ENCODE results near the gene CEP170B. TPM values are rescaled to one million over a fixed set of nuclear protein-coding genes. Genes with fewer than 3 reads are reported as not detected.
"Not testable (repeated sequence)": the region's sequence is repeated elsewhere in the genome, so short reads cannot be mapped to it uniquely, and the experiment has no call there.

CEP170B gene
- total RNA-seq, 1 donor from 2014 or later = 10.5 TPM

DNA sequence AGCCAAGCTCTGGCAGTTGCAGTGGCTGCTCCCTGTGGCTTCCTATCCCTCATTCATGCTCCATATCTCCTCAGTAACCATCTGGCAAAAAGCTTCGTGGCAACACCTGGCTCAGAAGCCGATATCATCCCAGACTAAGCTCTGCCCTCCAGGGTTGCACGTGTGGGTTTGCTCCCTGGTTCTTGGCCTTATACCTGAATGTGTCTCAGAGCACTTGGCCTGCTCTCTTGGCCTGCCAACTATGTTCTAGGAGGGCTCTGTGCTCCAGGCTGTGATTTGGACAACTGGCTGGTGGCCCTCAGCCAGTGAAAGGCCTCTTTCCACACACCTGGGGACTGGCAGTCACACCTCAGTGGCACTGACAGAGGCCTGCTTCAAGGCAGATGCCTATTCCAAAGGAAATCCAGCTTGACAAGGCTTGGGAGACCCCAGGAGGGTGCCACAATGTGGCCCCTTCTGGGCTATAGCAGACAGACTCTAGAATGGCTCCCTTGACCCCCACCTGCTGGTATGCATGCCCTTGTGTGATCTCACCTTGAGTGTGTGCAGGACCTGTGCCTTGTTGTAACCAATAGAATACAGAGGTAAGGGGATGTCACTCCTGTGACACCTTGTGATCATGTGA is 70.1 kb downstream of the CEP170B start:
- intact Hi-C loops (cut with DNase I) = no loop called here
- DNase-seq (ENCODE audit: missing footprints) = no peak
- no peak for ATAC-seq

DNA sequence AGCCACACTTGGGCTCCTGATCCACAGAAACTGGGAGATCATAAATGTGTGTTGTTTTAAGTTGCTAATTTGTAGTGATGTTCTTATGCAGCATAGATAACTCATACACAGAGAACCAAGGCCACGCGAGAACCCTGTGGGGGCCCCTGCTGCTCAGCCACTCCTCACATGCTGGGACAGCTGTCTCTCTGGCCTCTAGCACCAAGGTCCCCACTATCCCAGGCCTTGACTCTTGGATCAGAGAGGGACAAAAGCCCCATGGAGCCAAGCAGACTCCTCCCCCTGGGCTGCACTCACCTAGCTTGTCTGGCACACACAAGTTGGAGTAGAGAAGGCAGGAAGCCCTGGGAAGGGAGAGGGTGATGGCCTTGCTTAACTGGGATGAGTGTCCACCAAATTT is 70.9 kb downstream of the CEP170B start:
- no peak for ATAC-seq
- intact Hi-C loops (cut with DNase I) = no loop called here
- no peak for DNase-seq (ENCODE audit: missing footprints)

DNA sequence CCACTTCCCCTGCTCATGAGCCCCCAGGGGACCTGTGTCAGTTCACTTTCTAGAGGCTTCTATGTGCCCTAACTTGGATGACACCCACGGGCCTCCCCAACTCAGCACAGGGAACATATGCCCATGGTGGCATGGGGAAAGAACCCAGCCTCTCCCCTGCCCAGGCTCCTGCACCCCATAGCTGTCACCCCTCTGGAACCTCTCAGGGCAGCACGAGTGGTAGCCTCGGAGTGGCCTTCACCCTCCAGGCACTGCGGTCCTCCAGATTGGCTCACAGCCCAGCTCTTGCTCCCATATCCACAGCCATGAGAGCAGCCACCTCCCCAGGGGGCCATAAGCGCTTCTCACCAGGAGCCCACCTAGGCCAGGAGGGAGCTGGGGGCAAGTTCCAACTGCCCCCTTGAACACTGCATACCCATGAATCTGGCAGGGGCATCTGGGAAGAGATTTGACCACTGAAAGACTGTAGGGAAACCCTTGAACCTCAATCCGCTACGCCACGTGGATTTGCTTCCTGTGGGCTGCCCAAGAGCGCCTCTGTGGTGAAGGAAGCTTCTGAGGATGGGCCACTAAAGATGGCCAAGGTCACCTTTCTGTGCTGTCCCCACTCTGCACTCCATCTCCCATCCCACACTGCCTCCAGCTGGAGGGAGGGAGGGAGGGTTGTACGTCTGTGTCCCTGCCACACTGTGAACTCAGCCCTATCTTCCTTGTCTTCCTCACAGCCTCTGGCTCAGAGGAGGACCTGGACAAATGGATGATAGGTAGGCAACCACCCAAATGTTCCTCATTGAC is 71.5 kb downstream of the CEP170B start:
- no peak for DNase-seq (ENCODE audit: missing footprints)

DNA sequence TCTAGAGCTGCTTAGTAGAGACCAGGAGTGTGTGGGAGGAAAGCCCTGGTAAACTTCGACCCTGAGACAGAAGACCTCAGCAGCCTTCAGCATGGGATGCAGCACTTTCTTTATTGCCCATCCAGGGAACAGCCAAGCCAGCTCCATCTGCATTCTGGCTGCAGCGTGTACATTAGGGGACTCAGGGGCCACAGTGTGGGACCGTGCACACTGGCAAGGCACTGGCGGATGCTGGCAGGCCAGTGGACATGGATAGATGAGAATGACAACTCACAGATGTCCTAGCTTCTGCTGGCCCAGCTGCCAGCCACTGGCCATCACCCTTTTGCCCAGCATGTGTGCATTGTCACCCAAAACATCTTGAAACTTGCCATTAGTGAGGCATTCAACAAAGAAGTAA is 72.1 kb downstream of the CEP170B start:
- intact Hi-C loops (cut with DNase I) = no loop called here
- no peak for DNase-seq (ENCODE audit: missing footprints)
- ATAC-seq = no peak

More for the DNA sequence above, 71.5 kb downstream of the CEP170B start:
- ATAC-seq = no peak
- intact Hi-C loops (cut with DNase I) = no loop called here

DNA sequence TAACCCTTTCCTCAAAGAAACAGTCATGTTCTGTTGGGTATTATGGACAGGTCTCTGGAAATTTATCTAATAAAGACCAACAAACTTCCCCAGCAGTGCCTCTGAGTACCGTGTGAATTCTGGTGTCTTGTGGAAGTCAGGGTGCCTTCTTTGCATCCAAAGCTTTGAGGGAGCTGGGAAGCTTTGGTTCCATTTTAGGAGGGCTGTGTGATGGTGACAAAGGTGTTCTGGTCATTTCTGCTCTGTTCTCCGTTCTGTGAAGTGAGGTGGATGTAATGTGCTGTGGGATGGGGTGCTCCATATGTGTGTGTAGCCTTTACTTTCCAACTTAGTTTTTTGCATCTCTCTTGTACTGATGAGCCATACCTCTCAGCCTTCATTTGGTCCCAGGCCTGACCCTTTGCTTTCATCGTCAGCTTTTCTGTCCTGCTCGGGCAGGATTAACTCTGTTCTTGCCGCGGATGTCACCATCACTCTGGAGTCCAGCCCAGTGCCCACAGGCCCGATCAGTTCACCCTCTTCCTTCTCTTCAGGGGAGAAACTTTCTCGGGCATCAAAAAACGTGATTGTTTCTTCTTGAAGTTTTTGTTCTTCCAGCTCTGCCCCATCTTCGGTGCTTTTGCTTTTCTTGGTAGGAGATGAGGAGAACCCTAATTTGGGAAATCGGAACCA is 72.8 kb downstream of the CEP170B start:
- DNase-seq (ENCODE audit: missing footprints) = no peak
- intact Hi-C loops (cut with DNase I) = no loop called here
- ATAC-seq = no peak

DNA sequence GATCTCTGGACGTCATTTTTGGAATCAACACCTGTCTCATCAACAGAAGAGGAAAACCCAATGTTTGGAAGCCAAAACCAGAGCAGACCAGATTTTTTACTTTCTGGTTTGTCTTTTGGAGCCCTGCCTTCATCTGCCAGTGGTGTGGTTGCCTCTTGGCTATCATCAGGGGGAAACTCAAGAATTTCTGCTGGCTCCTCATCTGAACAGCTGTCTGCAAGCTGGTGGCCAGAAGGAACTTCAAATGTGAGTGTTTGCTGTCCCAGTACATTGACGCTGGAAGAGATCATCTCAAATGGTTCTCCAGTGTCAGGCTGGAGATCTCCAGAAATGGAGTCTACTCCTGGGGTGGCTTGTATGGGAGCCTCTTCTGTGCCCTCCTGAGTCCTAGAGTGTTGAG is 73.4 kb downstream of the CEP170B start:
- ATAC-seq = no peak
- intact Hi-C loops (cut with DNase I) = no loop called here
- no peak for DNase-seq (ENCODE audit: missing footprints)

DNA sequence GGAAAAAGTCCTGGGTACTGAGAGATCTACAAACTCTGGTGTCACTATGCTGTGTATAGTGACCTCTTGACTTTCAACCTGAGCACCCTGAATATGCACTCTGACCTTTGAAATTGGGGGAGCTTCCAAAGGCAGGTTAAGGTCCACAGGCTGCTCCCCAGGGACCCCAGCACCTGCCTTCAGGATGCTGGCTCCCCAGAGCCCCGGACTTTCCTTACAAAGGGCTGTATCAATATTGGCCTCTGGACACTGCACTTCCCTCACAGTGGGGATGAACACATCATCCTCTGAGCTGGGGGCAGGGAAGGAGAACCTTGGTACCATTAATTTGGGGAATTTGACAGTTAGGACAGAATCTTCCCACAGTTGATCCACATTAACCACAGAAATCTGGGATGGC is 73.9 kb downstream of the CEP170B start:
- no peak for DNase-seq (ENCODE audit: missing footprints)
- no peak for ATAC-seq
- intact Hi-C loops (cut with DNase I) = no loop called here

DNA sequence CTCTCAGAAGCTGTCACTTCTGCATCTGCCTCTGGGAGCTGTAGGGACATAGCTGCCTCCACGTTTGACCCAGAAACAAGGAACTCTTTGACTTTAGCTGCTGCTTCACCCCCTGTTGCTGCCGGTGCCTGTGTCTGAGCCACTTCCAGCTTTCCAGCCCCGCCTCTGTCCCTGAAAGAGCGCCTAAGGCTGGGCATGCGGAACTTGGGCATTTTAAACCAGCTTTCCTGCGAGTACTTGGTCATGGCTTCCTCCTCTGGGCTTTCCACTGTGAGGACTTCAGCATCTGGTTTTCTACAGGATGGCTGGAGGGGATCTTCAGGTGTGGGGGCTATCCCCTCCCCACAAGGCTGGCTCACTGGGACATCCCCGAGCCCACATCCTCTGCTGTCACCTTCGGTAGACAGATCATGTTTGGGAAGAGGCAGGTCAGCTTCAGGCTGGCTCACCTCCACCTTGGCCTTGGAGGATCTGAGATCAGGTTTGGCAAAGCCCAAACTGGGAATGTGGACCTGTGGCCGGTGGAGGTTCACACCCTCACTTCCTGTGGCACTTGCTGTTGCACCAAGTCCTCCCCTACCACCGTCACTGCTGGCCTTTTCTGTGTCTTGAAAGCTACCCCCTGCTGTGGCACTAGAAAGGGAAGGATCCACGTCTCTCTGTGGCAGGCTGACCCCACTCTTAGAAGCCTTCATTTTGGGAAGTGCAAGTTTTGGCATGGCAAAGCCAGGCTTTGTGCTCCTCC is 74.8 kb downstream of the CEP170B start:
- DNase-seq (ENCODE audit: missing footprints) (no peak), ATAC-seq (no peak)
- intact Hi-C loops (cut with DNase I) = no loop called here

DNA sequence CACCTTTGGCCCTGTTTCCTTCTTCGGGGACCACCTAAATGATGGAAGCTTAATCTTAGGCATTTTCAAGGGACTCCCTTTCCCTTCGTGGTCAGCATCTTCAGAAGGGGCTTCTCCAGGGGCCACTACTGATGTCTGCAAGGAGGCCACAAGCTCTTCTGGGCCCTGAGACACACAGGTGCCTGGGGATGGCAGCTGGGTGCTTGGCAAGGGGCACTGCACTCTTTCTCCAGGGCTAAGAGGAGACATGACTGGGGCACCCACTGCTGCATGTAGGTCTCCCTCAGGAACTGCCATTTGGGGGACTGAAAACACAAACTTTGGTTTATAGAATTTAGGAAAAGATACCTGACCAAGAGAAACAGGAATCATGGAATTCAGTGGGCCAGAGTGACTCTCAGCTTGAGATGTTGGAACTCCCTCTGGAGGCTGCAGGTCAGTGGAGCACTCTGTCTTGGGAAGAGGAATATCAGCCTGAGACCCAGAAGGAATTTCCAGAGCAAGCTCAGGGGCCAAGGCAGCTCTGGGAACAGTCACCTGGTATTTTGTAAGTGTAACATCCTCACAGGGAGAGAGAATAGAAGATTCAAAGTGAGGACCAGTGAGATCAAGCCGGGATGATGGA is 75.6 kb downstream of the CEP170B start:
- ATAC-seq (no peak), DNase-seq (ENCODE audit: missing footprints) (no peak)
- intact Hi-C loops (cut with DNase I) = no loop called here

DNA sequence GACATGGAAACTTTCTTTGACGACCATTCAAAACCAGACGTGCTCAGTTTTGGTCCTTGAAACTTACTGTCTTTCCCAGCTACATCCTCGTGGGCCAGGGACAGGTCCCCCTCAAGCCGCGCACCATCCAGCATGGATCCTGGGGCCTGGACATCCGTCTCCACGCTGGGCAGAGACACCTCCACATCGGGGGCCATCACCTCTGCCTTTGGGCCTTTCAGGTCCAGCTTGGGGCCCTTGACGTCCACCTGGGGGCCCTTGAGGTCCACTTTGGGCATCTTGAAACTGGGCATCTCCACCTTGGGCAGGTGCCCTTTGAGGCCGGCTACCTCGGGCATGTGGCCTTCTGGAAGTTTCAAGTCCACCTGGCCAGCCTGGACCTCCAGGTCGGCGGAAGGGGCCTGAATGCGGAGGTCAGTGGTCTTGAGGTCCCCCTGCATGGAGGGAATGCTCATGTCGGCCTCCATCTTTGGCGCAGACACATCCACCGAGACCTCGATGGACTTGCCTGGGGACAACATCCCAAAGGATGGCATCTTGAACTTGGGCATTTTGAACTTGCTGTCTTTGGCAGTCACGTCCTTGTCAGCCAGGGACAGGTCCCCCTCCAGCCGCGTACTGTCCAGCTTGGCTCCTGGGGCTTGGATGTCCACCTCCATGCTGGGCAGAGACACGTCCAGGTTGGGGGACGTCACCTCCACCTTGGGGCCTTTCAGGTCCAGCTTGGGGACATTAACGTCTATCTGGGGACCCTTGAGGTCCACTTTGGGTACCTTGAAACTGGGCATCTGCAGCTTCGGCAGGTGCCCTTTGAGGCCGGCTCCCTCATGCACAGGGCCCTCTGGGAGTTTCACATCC is 76.7 kb downstream of the CEP170B start:
- intact Hi-C loops (cut with DNase I) = no loop called here
- no peak for DNase-seq (ENCODE audit: missing footprints)
- no peak for ATAC-seq

DNA sequence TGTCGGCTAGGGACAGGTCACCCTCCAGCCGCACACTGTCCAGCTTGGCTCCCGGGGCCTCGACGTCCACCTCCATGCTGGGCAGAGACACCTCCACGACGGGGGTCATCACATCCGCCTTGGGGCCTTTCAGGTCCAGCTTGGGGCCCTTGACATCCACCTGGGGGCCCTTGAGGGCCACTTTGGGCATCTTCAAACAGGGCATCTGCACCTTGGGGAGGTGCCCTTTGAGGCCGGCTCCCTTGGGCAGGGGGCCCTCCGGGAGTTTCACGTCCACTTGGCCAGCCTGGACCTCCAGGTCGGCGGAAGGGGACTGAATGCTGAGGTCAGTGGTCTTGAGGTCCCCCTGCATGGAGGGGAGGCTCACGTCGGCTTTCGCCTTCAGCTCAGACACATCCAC is 77.5 kb downstream of the CEP170B start:
- ATAC-seq (no peak), DNase-seq (ENCODE audit: missing footprints) (no peak)
- intact Hi-C loops (cut with DNase I) = no loop called here

DNA sequence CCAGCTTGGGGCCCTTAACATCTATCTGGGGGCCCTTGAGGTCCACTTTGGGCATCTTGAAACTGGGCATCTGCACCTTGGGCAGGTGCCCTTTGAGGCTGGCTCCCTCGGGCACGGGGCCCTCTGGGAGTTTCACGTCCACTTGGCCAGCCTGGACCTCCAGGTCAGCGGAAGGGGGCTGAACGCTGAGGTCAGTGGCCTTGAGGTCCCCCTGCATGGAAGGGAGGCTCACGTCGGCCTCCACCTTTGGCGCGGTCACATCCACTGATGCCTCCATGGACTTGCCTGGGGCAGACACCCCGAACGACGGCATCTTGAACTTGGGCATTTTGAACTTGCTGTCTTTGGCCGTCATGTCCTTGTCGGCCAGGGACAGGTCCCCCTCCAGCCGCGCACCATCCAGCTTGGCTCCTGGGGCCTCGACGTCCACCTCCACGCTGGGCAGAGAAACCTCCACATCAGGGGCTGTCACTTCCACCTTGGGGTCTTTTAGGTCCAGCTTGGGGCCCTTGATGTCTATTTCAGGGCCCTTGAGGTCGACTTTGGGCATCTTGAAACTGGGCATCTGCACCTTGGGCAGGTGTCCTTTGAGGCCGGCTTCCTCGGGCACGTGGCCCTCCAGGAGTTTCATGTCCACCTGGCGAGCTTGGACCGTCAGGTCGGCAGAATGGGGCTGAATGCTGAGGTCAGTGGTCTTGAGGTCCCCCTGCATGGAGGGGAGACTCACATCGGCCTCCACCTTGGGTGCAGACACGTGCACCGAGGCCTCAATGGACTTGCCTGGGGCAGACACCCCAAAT is 78.3 kb downstream of the CEP170B start:
- intact Hi-C loops (cut with DNase I); ATAC-seq; DNase-seq (ENCODE audit: missing footprints): not testable (repeated sequence)

DNA sequence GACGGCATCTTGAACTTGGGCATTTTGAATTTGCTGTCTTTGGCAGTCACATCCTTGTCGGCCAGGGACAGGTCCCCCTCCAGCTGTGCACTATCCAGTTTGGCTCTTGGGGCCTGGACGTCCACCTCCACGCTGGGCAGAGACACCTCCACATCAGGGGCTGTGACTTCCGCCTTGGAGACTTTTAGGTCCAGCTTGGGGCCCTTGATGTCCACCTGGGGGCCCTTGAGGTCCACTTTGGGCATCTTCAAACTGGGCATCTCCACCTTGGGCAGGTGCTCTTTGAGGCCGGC is 78.9 kb downstream of the CEP170B start:
- DNase-seq (ENCODE audit: missing footprints); ATAC-seq; intact Hi-C loops (cut with DNase I): not testable (repeated sequence)

DNA sequence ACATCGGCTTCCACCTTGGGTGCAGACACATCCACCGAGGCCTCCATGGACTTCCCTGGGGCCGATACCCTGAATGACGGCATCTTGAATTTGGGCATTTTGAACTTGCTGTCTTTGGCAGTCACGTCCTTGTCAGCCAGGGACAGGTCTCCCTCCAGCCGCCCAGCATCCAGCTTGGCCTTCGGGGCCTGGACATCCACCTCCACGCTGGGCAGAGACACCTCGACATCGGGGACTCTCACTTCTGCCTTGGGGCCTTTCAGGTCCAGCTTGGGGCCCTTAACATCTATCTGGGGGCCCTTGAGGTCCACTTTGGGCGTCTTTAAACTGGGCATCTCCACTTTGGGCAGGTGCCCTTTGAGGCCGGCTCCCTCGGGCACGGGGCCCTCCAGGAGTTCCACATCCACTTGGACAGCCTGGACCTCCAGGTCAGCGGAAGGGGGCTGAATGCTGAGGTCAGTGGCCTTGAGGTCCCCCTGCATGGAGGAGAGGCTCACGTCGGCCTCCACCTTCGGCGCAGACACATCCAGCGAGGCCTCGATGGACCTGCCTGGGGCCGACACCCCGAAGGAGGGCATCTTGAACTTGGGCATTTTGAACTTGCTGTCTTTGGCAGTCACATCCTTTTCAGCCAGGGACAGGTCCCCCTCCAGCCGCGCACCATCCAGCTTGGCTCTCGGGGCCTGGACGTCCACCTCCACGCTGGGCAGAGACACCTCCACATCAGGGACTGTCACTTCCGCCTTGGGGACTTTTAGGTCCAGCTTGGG is 79.6 kb downstream of the CEP170B start:
- intact Hi-C loops (cut with DNase I); ATAC-seq; DNase-seq (ENCODE audit: missing footprints): not testable (repeated sequence)

DNA sequence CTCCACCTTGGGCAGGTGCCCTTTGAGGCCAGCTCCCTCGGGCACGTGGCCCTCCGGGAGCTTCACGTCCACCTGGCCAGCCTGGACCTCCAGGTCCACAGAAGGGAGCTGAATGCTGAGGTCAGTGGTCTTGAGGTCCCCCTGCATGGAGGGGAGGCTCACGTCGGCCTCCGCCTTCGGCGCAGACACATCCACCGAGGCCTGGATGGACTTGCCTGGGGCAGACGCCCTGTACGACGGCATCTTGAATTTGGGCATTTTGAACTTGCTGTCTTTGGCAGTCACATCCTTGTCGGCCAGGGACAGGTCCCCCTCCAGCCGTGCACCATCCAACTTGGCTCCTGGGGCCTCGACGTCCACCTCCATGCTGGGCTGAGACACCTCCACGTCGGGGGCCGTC is 80.2 kb downstream of the CEP170B start:
- ATAC-seq; DNase-seq (ENCODE audit: missing footprints); intact Hi-C loops (cut with DNase I): not testable (repeated sequence)

Measured in Right ventricle myocardium inferior (tissue), 1 donor.